ENCODE measurements around the gene TTC32.
A peak's percentile ranks its signal among the peaks of the same experiment; 100 is the strongest.

TTC32 gene

DNA sequence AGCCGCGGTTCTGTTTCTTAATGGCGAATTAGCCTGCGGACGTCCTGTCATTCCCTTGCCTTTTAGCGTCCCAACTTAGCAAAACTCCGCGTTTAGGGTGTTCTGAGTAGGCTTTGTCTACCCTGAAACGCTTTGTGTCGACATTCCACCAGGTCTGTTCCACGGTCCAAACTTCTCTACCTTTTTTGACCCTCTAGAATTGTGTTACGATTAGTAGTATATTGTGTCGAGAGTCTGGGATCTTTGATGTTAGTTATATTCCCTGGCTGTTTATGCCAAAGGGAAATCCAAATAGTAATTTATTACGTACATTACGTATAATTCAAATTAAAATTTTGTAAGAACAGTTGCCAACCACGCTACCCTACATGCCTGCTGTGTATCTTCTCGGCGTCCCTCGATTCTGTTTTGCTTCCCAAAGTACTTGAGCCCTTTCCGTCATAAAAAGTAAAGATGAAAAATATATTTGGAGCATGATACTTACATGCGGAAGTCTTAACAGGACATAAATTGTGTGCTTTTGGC is 495 bp upstream of the TTC32 start:
- peak overlapping the region; percentile 79 for H3K9ac ChIP-seq (ENCODE audit: low read depth, low read length)
- peaks cover 45% of the 10 kb centered on the region for H3K4me1 ChIP-seq (ENCODE audit: insufficient read depth, low read length)
- H3K4me3 ChIP-seq (ENCODE audit: low read depth in 1 of 2, low read length in 2 of 2): peak overlapping the region; percentile 87 to 88
- H3K79me2 ChIP-seq (ENCODE audit: insufficient read depth, low read length): peaks cover 42% of the 10 kb centered on the region
- H3K27me3 ChIP-seq (ENCODE audit: insufficient read depth, low read length, poor library complexity): no peaks in the 10 kb centered on the region
- peak overlapping the region; percentile 90 for H3K4me2 ChIP-seq (ENCODE audit: insufficient read depth, low read length)
- no peak for TF ChIP-seq EZH2 (IDR thresholded peaks at IDR 0.05; ENCODE audit: borderline replicate concordance, low read depth, low read length, severe bottlenecking)
- TF ChIP-seq, protein P1, sequence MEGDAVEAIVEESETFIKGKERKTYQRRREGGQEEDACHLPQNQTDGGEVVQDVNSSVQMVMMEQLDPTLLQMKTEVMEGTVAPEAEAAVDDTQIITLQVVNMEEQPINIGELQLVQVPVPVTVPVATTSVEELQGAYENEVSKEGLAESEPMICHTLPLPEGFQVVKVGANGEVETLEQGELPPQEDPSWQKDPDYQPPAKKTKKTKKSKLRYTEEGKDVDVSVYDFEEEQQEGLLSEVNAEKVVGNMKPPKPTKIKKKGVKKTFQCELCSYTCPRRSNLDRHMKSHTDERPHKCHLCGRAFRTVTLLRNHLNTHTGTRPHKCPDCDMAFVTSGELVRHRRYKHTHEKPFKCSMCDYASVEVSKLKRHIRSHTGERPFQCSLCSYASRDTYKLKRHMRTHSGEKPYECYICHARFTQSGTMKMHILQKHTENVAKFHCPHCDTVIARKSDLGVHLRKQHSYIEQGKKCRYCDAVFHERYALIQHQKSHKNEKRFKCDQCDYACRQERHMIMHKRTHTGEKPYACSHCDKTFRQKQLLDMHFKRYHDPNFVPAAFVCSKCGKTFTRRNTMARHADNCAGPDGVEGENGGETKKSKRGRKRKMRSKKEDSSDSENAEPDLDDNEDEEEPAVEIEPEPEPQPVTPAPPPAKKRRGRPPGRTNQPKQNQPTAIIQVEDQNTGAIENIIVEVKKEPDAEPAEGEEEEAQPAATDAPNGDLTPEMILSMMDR (IDR thresholded peaks at IDR 0.05; ENCODE audit: borderline replicate concordance, extremely low read depth, low read length, poor library complexity, severe bottlenecking): no peak
- peak; percentile 1; the same call in 1 of the 3 replicates for ATAC-seq (ENCODE audit: insufficient read depth, low read depth)
- DNase-seq: no peak
- no peaks in the 10 kb centered on the region for H3K9me3 ChIP-seq (ENCODE audit: insufficient read depth, low read length, severe bottlenecking)
- peaks cover 17% of the 10 kb centered on the region for H3K36me3 ChIP-seq (ENCODE audit: insufficient read depth, low read length)
- peaks cover 30% of the 10 kb centered on the region for H4K20me1 ChIP-seq (ENCODE audit: insufficient read depth, low read length)
- peak overlapping the region; percentile 86 for H2AFZ ChIP-seq (ENCODE audit: low read depth, low read length)
- peak overlapping the region; percentile 99 for H3K27ac ChIP-seq (ENCODE audit: low read length)

DNA sequence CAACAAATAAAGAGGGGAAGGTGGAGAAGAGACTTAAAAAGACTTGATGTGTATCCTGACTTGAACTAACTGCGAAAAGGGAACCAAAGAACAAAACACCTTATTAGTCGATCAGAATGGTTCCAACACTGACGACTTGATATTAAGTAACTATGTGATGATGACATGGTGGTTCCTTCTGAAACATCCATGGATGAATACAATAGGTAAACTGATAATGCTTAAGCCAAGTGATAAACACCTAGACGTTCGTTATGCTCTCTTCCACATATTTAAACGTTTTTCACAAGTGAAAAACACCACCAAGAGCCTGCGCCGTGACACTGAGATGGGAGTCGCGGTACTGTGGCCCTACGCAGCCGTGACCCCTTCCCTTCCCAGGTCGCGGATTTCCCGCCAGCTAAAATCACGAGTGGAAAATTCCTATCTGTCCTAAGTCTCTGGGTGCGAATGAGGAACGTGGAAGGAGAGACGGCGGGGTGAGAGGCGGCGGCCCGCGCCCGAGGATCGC is 797 bp downstream of the TTC32 start:
- H3K9me3 ChIP-seq (ENCODE audit: insufficient read depth, low read length, severe bottlenecking): no peaks in the 10 kb centered on the region
- TF ChIP-seq, protein P1 (IDR thresholded peaks at IDR 0.05; ENCODE audit: borderline replicate concordance, extremely low read depth, low read length, poor library complexity, severe bottlenecking): no peak
- TF ChIP-seq EZH2 (IDR thresholded peaks at IDR 0.05; ENCODE audit: borderline replicate concordance, low read depth, low read length, severe bottlenecking): no peak
- H3K9ac ChIP-seq (ENCODE audit: low read depth, low read length): peak overlapping the region; percentile 79
- H4K20me1 ChIP-seq (ENCODE audit: insufficient read depth, low read length): peaks cover 30% of the 10 kb centered on the region
- peak overlapping the region; percentile 87 to 88 for H3K4me3 ChIP-seq (ENCODE audit: low read depth in 1 of 2, low read length in 2 of 2)
- peak overlapping the region; percentile 90 for H3K4me2 ChIP-seq (ENCODE audit: insufficient read depth, low read length)
- H2AFZ ChIP-seq (ENCODE audit: low read depth, low read length): peak overlapping the region; percentile 86
- no peaks in the 10 kb centered on the region for H3K27me3 ChIP-seq (ENCODE audit: insufficient read depth, low read length, poor library complexity)
- peak overlapping the region; percentile 99 for H3K27ac ChIP-seq (ENCODE audit: low read length)
- DNase-seq (no peak), ATAC-seq (ENCODE audit: insufficient read depth, low read depth) (peak; percentile 2)
- H3K4me1 ChIP-seq (ENCODE audit: insufficient read depth, low read length): peaks cover 54% of the 10 kb centered on the region
- H3K36me3 ChIP-seq (ENCODE audit: insufficient read depth, low read length): peaks cover 17% of the 10 kb centered on the region
- peaks cover 55% of the 10 kb centered on the region for H3K79me2 ChIP-seq (ENCODE audit: insufficient read depth, low read length)

DNA sequence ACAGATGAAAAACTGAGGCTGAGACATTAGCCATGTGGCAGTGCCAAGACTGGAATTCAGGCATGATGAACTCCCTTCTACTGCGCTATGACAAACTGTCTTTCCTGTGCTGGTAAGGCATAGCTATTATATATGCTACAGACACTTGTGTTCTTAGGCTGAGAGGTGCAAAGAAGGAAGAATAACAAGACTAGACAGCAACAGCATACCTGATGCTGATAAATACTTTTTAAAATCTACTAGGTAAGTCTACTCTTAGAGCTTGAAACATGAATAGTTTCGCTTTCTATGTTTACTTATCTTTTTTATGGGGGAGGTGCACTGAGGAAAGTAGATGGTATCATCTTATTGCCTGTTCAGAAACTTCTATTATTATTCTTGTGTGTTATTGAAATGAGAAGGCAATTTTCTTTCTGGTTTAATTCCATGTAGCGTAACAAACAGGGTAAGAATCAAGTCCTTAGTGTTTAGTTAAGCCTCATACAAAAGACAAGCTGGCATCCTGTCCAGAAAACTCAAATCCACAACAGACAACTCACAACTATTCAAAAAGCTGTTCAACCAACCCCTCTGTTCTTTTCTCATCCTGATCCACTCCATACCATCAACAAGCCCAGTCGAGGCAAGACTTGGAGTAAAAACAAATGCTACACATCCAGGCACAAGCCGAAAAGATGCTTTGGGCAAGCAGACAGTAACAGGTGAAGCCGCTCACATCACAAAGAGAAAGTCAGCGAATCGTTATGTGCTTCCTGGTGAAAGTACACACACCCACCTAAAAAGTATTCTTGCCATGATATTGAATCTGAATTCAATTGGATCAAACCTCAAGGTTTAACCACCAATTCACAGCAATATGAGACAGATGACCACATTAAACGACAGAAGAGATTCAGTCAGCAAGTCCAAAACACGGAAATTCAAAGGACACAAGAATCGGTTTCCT is 1.5 kb downstream of the TTC32 start:
- Histone ChIP-seq H3K27ac (ENCODE audit: low read length) (peak overlapping the region; percentile 99), H3K79me2 (ENCODE audit: insufficient read depth, low read length) (peaks cover 62% of the 10 kb centered on the region), H4K20me1 (ENCODE audit: insufficient read depth, low read length) (peaks cover 34% of the 10 kb centered on the region), H3K36me3 (ENCODE audit: insufficient read depth, low read length) (peaks cover 17% of the 10 kb centered on the region), H2AFZ (ENCODE audit: low read depth, low read length) (peak overlapping the region; percentile 86; the same call in 1 of the 2 replicates), H3K4me1 (ENCODE audit: insufficient read depth, low read length) (peaks cover 62% of the 10 kb centered on the region), H3K9ac (ENCODE audit: low read depth, low read length) (peak overlapping the region; percentile 79), H3K9me3 (ENCODE audit: insufficient read depth, low read length, severe bottlenecking) (no peaks in the 10 kb centered on the region), H3K4me2 (ENCODE audit: insufficient read depth, low read length) (peak overlapping the region; percentile 90), H3K4me3 (ENCODE audit: low read depth in 1 of 2, low read length in 2 of 2) (peak overlapping the region; percentile 87 to 88), H3K27me3 (ENCODE audit: insufficient read depth, low read length, poor library complexity) (no peaks in the 10 kb centered on the region)
- ATAC-seq (ENCODE audit: insufficient read depth, low read depth): no peak
- no peak for TF ChIP-seq EZH2 (IDR thresholded peaks at IDR 0.05; ENCODE audit: borderline replicate concordance, low read depth, low read length, severe bottlenecking)
- TF ChIP-seq, protein P1 (IDR thresholded peaks at IDR 0.05; ENCODE audit: borderline replicate concordance, extremely low read depth, low read length, poor library complexity, severe bottlenecking): no peak
- peak; percentile 17 for DNase-seq
